HG02798 (cell line): Measurements from ENCODE around the gene USE1.

ENCODE experiments used
- ATAC-seq: cut with Tn5 transposase; IDR thresholded peaks from one replicate; pipeline ENCODE4 v1.9.1; 2021; ENCODE audit warnings: mild to moderate bottlenecking; ENCODE audit not compliant: unreplicated experiment, poor library complexity

The USE1 gene

GRCh38 chr19:17202713-17203112, 12.4 kb upstream of the USE1 start:
- no peak for ATAC-seq

DNA sequence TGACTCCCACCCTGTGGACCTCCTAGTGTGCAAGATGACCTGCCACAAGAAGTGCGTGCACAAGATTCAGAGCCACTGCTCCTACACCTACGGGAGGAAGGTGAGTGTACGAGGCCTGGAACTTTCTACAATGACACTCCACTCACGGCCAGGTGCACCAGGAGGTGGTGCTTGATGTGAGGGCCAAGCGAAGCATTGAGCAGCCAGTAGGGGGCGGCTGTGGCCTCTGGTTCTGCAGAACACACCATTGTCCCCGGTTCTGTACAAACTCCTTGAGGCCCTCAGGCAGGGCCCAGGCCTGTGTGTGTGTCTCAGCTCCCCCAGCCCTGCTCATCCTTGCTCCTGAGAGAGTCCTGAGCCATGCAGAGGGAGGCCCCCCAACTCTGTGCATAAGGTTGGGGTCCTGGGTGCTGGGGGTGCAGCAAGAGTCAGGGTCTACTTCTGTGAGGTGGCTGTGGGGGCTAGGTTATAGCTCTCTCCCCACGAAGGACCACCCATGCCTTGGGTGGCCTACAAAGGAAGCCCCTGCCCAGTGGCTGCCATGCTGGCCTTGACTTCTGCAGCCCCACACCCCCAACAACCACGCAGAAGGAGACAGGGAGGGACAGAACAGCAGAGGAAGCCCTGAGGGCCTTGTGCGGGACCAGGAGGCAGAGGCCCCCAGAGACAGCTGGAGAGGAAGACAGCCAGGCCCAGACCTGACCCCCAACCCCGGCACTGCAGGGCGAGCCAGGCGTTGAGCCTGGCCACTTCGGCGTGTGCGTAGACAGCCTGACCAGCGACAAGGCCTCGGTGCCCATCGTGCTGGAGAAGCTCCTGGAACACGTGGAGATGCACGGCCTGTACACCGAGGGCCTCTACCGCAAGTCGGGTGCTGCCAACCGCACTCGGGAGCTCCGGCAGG, 9.7 kb upstream of the USE1 start:
- ATAC-seq, result no peak

DNA sequence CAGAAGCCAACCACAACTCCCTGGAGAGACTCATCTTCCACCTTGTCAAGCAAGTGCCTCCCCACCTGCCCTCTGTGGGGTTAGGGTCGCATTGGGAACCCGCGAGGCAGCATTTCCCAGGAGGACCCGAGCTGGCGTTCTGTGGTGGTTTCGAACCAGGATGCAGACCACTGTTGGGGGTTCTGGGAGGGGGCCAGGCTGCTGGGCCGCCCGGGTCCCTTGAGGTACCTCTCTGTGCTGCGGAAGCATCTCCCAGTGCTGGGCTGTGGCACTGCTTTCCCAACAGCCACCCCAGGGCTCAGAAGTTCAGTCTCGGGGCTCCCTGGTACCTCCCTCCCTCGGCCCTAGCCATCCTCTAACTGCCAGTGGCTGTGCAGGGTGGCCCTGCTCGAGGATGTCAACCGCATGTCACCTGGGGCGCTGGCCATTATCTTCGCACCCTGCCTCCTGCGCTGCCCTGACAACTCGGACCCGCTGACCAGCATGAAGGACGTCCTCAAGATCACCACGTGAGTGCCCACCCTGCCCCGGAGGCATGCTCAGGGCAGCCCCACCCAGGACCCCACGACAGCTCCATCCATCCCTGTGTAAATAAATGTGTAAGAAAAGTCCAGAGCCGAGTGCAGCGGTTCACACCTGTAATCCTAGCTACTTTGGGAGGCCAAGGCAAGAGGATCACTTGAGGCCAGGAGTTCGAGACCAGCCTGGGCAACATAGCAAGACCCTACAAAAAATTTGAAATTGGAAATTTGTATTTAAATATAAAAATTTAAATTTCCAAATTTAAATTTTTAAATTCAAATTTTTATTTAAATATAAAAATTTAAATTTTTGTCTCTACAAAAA, 8.2 kb upstream of the USE1 start:
- no peak for ATAC-seq

DNA sequence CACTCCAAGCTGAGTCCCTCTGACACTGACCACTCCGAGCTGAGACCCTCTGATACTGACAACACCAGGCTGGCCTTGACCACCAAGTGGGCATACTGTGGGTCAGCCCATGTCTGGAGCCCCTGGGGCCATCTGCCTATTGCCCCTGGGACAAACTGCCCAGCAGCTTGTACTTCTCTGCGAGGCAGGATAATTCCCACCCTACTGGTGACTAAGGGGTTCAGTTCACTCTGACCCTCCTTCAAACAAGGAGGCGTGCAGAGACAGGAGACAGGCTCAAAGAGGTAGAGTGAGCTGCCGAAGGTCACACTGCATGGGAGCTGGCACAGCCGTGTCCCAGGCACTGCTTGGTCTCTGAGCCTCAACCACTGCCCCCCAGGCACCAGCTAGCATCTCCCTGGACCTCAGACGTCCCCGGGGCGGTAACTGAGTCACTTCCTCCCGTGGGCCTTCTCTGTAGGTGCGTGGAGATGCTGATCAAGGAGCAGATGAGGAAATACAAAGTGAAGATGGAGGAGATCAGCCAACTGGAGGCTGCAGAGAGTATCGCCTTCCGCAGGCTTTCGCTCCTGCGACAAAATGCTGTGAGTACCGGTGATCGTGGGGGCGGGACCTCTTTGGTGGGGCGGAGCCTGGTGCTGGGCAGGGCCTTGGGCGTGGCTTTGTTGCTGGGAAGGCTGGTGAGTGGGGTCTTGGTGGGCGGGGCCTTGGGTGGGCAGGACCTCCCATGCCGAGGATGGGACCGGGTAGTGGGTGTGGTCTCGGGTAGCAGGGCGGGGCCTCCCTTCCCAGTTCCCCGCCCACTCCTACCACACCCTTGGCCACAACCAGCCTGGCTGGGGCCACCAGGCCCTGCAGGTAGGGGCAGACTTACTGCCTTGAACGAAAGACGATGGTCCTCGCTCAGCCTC, 5.8 kb upstream of the USE1 start:
- ATAC-seq, result no peak

- ATAC-seq, result no peak
Measured at GRCh38 chr19:17210296-17210695, 4.9 kb upstream of the USE1 start.

GRCh38 chr19:17211547-17212446, 3.4 kb upstream of the USE1 start:
- ATAC-seq, result no peak

- ATAC-seq, result no peak
Measured at GRCh38 chr19:17213334-17213733, 1.8 kb upstream of the USE1 start.

DNA sequence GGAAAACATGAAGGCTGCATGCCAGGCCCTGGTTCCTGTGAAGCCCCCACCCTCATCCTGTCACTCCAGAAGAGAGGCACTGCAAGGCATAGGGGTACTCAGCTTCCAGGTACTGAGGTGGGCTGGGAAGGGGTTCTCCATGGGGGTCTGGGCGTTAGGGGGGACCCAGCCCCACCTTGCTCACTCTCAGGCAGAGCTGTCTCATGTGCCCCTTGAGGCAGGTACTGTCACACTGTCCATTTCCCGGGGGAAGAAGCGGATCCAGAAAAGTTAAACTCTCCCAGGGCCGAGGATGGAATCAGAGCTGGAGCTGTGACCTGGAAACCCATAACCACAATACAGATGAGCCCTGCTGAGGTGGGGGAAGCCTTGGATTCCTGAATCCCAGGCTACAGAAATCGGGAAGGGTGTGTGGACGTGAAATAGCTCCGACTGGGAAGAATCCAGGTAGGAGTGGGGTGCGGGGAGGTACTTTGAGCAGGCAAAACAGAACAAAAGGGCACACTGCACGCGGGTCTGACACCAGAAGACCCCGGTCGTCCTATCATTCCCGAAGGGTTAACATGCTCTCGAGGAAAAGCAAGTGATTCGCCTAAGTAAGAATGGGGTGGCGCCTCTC, 540 bp upstream of the USE1 start:
- no peak for ATAC-seq

GRCh38 chr19:17216058-17216670, 1.0 kb downstream of the USE1 start:
- no peak for ATAC-seq

DNA sequence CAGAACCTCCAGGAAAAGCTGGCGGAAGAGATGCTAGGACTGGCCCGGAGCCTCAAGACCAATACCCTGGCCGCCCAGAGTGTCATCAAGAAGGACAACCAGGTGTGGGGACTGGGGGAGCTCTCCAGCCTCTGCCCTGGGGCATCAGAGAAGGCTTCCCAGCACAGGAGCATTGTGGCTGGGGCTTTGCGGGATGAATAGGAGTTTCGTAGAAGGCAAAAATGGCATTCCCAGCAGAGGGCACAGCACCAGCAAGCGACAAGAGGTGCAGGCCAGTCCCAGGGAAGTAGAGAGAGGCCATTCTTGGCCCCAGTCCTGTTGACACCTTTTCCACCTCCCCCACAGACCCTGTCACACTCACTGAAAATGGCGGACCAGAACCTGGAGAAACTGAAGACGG, 4.1 kb downstream of the USE1 start:
- no peak for ATAC-seq

- ATAC-seq, result no peak
Measured at GRCh38 chr19:17220207-17220758, 5.1 kb downstream of the USE1 start.

- no peak for ATAC-seq
Measured at GRCh38 chr19:17225053-17225452, 9.9 kb downstream of the USE1 start.

GRCh38 chr19:17226002-17226933, 11.1 kb downstream of the USE1 start, which contains the start of gene OCEL1:
Gene OCEL1, plus strand, starts transcription at chr19:17226226. Its CDS starts 22 bp downstream, at chr19:17226248.
- peak; percentile 93 for ATAC-seq

DNA sequence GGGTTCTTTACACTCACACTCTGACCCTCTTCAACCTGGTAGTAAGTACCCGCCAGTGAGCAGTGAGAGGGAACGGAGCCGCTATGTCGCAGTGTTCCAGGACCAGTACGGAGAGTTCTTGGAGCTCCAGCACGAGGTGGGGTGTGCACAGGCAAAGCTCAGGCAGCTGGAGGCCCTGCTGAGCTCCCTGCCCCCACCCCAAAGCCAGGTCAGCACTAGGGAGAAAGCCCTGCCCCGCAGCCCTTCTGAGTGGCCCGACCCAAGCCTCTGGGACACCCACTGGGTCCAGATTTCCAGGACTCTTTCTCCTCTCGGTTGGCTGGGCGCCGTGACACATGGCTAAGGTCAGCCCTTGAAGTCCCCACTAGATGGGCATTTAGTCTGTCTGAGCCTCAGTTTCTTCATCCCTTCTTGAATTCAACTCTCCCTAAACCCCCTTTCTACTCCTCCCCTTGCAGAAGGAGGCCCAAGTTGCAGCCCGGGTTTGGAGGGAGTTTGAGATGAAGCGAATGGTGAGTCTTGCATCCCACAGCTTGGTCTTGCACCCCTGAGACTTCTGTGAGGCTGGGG, 12.7 kb downstream of the USE1 start:
- no peak for ATAC-seq

DNA sequence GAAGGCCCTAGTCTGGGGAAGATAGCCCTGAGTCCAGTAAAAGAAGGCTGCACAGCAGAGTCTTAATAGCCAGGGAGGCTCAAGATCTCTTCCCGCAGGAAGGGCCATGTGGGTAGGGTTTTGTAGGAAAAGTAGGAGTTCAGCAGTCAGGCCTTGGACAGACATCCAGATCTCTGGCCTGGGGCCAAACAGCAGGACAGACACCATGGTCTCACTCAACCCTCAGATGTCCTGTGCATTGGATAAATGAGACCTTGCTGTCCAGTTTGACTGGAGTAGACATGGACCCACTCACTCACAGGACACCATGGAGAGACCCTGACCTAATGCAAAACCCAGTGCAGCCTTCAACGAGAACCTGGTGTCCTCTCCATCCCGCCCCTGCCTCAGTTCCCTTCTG, 14.7 kb downstream of the USE1 start:
- no peak for ATAC-seq

GRCh38 chr19:17232258-17232657, 17.1 kb downstream of the USE1 start:
- ATAC-seq, result no peak

DNA sequence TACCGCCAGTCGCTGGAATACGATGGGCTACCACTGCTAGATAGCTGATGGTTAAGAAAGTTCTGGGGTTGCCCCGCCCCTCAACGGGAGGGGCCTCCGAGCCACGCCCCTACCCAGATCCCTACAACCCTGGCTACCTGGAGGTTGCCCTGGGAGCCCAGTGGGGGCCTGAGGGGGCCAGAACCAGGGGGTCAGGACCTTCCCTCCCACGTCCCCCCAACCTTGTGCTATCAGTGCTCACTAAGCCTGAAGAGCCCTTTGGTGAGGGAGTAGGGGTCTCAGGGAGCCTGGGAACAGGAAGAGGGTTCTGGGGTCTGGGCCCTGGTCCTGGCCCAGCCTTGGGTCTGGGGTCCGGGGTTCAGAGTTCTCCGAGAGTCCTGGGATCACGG, 19.7 kb downstream of the USE1 start:
- ATAC-seq, result peak; percentile 53
